ENCODE data around the gene TMCO4.

- TF ChIP-seq CTCF (IDR thresholded peaks at IDR 0.05) = no peak
- no peak for TF ChIP-seq POLR2A (IDR thresholded peaks at IDR 0.05)
Measured at GRCh38 chr1:19656134-19656779, 143.5 kb downstream of the TMCO4 start.
